ENCODE measurements around the gene ADGRF5. TPM values are rescaled to one million over a fixed set of nuclear protein-coding genes. Genes with fewer than 3 reads are reported as not detected.

Gene ADGRF5
- total and polyA plus RNA-seq, 2 experiments from 2014 or later, result not detected

DNA sequence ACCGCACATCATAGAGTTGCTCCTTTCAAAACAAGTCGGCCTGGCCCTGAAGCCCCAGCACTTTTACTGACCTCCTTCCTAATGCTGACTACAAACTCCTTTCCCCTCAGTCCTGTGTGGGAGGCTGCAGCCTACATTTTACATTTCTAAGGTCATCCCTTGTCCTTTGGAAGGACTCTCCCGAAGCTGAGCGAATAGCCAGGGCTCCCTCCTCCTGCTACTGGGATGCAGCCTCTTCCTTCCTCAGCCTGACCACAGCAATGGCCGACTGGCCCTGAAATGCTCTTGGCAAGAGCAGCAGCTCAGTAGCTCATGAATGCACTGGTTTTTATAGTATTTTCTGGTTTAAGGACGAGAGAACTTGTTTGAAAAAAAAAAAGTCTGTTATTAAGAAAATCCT, 679 bp downstream of the ADGRF5 start:
- H3K9me3 Mint-ChIP-seq, result no peaks in the 10 kb centered on the region
- Histone ChIP-seq H2AFZ (peak overlapping the region; percentile 84), H4K20me1 (replicated peaks; ENCODE audit: insufficient read depth) (no peaks in the 10 kb centered on the region), H3K9me2 (ENCODE audit: insufficient read depth) (no peaks in the 10 kb centered on the region), H3F3A (replicated peaks; ENCODE audit: low read depth) (no peaks in the 10 kb centered on the region), H3K4me1 (ENCODE audit: insufficient read depth) (no peaks in the 10 kb centered on the region), H3K4me2 (no peak overlapping the region), H3K27me3 (ENCODE audit: insufficient read depth) (no peaks in the 10 kb centered on the region), H3K36me3 (ENCODE audit: insufficient read depth) (no peaks in the 10 kb centered on the region), H3K27ac (ENCODE audit: low read depth) (no peak overlapping the region), H3K79me2 (replicated peaks; ENCODE audit: insufficient read depth) (no peaks in the 10 kb centered on the region), H3K4me3 (no peak overlapping the region)
- H3K4me3 Mint-ChIP-seq, result no peak overlapping the region
- H3K27ac Mint-ChIP-seq, result no peak overlapping the region
- ATAC-seq (peak; percentile 44; the same call in 2 of the 3 replicates), DNase-seq (ENCODE audit: low spot score) (no peak)
- H3K27me3 Mint-ChIP-seq (ENCODE audit: insufficient read depth, low read depth, poor library complexity), result peaks cover 5% of the 10 kb centered on the region
- no peaks in the 10 kb centered on the region for H3K36me3 Mint-ChIP-seq (ENCODE audit: low read depth)
- TF ChIP-seq ZNF114 (CRISPR knock-in tag; IDR thresholded peaks at IDR 0.05) (no peak), CREB1 (CRISPR knock-in tag; IDR thresholded peaks at IDR 0.05; ENCODE audit: low read depth) (no peak), REST (IDR thresholded peaks at IDR 0.05; ENCODE audit: unreplicated experiment) (no peak), JUNB (IDR thresholded peaks at IDR 0.05; ENCODE audit: unreplicated experiment) (no peak), STAT1 (IDR thresholded peaks at IDR 0.05; ENCODE audit: unreplicated experiment) (no peak), CTCF (conservative IDR thresholded peaks at IDR 0.05; ENCODE audit: low read depth in 2 of 2) (no peak), ZNF331 (CRISPR knock-in tag; IDR thresholded peaks at IDR 0.05; ENCODE audit: low read depth) (no peak), POLR2AphosphoS5 (IDR thresholded peaks at IDR 0.05; ENCODE audit: low read depth) (no peak), EZH2phosphoT487 (IDR thresholded peaks at IDR 0.05; ENCODE audit: unreplicated experiment) (no peak), EZH2 (IDR thresholded peaks at IDR 0.05; ENCODE audit: low read depth, unreplicated experiment) (no peak), NANOG (IDR thresholded peaks at IDR 0.05; ENCODE audit: borderline replicate concordance) (no peak)
- TF ChIP-seq, protein P1, sequence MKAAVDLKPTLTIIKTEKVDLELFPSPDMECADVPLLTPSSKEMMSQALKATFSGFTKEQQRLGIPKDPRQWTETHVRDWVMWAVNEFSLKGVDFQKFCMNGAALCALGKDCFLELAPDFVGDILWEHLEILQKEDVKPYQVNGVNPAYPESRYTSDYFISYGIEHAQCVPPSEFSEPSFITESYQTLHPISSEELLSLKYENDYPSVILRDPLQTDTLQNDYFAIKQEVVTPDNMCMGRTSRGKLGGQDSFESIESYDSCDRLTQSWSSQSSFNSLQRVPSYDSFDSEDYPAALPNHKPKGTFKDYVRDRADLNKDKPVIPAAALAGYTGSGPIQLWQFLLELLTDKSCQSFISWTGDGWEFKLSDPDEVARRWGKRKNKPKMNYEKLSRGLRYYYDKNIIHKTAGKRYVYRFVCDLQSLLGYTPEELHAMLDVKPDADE (IDR thresholded peaks at IDR 0.05), result no peak
- TF ChIP-seq, protein P2, sequence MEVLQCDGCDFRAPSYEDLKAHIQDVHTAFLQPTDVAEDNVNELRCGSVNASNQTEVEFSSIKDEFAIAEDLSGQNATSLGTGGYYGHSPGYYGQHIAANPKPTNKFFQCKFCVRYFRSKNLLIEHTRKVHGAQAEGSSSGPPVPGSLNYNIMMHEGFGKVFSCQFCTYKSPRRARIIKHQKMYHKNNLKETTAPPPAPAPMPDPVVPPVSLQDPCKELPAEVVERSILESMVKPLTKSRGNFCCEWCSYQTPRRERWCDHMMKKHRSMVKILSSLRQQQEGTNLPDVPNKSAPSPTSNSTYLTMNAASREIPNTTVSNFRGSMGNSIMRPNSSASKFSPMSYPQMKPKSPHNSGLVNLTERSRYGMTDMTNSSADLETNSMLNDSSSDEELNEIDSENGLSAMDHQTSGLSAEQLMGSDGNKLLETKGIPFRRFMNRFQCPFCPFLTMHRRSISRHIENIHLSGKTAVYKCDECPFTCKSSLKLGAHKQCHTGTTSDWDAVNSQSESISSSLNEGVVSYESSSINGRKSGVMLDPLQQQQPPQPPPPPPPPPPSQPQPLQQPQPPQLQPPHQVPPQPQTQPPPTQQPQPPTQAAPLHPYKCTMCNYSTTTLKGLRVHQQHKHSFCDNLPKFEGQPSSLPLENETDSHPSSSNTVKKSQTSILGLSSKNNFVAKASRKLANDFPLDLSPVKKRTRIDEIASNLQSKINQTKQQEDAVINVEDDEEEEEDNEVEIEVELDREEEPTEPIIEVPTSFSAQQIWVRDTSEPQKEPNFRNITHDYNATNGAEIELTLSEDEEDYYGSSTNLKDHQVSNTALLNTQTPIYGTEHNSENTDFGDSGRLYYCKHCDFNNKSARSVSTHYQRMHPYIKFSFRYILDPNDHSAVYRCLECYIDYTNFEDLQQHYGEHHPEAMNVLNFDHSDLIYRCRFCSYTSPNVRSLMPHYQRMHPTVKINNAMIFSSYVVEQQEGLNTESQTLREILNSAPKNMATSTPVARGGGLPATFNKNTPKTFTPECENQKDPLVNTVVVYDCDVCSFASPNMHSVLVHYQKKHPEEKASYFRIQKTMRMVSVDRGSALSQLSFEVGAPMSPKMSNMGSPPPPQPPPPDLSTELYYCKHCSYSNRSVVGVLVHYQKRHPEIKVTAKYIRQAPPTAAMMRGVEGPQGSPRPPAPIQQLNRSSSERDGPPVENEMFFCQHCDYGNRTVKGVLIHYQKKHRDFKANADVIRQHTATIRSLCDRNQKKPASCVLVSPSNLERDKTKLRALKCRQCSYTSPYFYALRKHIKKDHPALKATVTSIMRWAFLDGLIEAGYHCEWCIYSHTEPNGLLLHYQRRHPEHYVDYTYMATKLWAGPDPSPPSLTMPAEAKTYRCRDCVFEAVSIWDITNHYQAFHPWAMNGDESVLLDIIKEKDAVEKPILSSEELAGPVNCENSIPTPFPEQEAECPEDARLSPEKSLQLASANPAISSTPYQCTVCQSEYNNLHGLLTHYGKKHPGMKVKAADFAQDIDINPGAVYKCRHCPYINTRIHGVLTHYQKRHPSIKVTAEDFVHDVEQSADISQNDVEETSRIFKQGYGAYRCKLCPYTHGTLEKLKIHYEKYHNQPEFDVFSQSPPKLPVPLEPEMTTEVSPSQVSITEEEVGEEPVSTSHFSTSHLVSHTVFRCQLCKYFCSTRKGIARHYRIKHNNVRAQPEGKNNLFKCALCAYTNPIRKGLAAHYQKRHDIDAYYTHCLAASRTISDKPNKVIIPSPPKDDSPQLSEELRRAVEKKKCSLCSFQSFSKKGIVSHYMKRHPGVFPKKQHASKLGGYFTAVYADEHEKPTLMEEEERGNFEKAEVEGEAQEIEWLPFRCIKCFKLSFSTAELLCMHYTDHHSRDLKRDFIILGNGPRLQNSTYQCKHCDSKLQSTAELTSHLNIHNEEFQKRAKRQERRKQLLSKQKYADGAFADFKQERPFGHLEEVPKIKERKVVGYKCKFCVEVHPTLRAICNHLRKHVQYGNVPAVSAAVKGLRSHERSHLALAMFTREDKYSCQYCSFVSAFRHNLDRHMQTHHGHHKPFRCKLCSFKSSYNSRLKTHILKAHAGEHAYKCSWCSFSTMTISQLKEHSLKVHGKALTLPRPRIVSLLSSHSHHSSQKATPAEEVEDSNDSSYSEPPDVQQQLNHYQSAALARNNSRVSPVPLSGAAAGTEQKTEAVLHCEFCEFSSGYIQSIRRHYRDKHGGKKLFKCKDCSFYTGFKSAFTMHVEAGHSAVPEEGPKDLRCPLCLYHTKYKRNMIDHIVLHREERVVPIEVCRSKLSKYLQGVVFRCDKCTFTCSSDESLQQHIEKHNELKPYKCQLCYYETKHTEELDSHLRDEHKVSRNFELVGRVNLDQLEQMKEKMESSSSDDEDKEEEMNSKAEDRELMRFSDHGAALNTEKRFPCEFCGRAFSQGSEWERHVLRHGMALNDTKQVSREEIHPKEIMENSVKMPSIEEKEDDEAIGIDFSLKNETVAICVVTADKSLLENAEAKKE (CRISPR knock-in tag; IDR thresholded peaks at IDR 0.05), result no peak
- no peaks in the 10 kb centered on the region; the same call in 1 of the 3 replicates for H3K4me1 Mint-ChIP-seq

Measured in GM23338 (cell line).